ENCODE measurements around the gene RAB3A. TPM values are rescaled to one million over a fixed set of nuclear protein-coding genes. Genes with fewer than 3 reads are reported as not detected.

Gene RAB3A
- total RNA-seq, 1 experiment from 2014 or later, result 6.7 TPM

- Histone ChIP-seq H3K9me2 (replicated peaks; ENCODE audit: low read length) (no peaks in the 10 kb centered on the region), H3F3A (ENCODE audit: low read length, unreplicated experiment) (no peaks in the 10 kb centered on the region), H3K4me1 (ENCODE audit: insufficient read depth, low read length) (peaks cover 5% of the 10 kb centered on the region; the same call in 1 of the 2 replicates), H3K9ac (ENCODE audit: low read length) (no peak overlapping the region), H3K27me3 (ENCODE audit: low read length) (no peaks in the 10 kb centered on the region), H3K9me3 (ENCODE audit: low read length) (no peaks in the 10 kb centered on the region), H3K27ac (ENCODE audit: low read length) (no peak overlapping the region), H3K79me2 (ENCODE audit: low read length) (no peaks in the 10 kb centered on the region), H3K4me2 (ENCODE audit: low read length) (peak overlapping the region; percentile 88), H2AFZ (ENCODE audit: low read length) (no peak overlapping the region), H4K20me1 (ENCODE audit: low read length) (no peaks in the 10 kb centered on the region), H3K4me3 (ENCODE audit: low read length) (no peak overlapping the region; the same call in 1 of the 2 replicates), H3K36me3 (ENCODE audit: low read depth, low read length) (no peaks in the 10 kb centered on the region)
- TF ChIP-seq EZH2 (IDR thresholded peaks at IDR 0.05; ENCODE audit: low read length, unreplicated experiment) (no peak), CTCF (conservative IDR thresholded peaks at IDR 0.05; ENCODE audit: low read depth, low read length) (no peak), EZH2phosphoT487 (IDR thresholded peaks at IDR 0.05; ENCODE audit: borderline replicate concordance, low read length) (no peak)
- ChIA-PET CTCF (no interaction called here), POLR2A (ENCODE audit: unreplicated experiment) (no interaction called here)
- BruUV-seq (replicated peaks), result no TSS peak
- ATAC-seq, result no peak
- intact Hi-C loops (cut with micrococcal nuclease), result no loop called here
- DNase-seq, result no peak
Measured at GRCh38 chr19:18174983-18175382, 28.9 kb downstream of the RAB3A start.

- CTCF ChIA-PET, result no interaction called here
- Histone ChIP-seq H3K79me2 (ENCODE audit: low read length) (no peaks in the 10 kb centered on the region), H3K4me1 (ENCODE audit: insufficient read depth, low read length) (peaks cover 5% of the 10 kb centered on the region; the same call in 1 of the 2 replicates), H3K36me3 (ENCODE audit: low read depth, low read length) (no peaks in the 10 kb centered on the region; the same call in 1 of the 2 replicates), H3K4me2 (ENCODE audit: low read length) (peak within 1 kb of the TSS; percentile 88), H3F3A (ENCODE audit: low read length, unreplicated experiment) (no peaks in the 10 kb centered on the region), H3K27ac (ENCODE audit: low read length) (no peak within 1 kb of the TSS), H3K27me3 (ENCODE audit: low read length) (no peaks in the 10 kb centered on the region), H3K9me2 (replicated peaks; ENCODE audit: low read length) (no peaks in the 10 kb centered on the region), H3K4me3 (ENCODE audit: low read length) (peak within 1 kb of the TSS; percentile 82), H3K9me3 (ENCODE audit: low read length) (no peaks in the 10 kb centered on the region), H3K9ac (ENCODE audit: low read length) (peak within 1 kb of the TSS; percentile 42), H4K20me1 (ENCODE audit: low read length) (no peaks in the 10 kb centered on the region), H2AFZ (ENCODE audit: low read length) (peak within 1 kb of the TSS; percentile 80)
- BruUV-seq (replicated peaks), result TSS peak; percentile 21
- no peak for TF ChIP-seq EZH2phosphoT487 (IDR thresholded peaks at IDR 0.05; ENCODE audit: borderline replicate concordance, low read length)
- no peak for TF ChIP-seq EZH2 (IDR thresholded peaks at IDR 0.05; ENCODE audit: low read length, unreplicated experiment)
- no peak for TF ChIP-seq CTCF (conservative IDR thresholded peaks at IDR 0.05; ENCODE audit: low read depth, low read length)
- POLR2A ChIA-PET (ENCODE audit: unreplicated experiment), result no interaction called here
- ATAC-seq, result peak; percentile 83
- intact Hi-C loops (cut with micrococcal nuclease), result no loop called here
- DNase-seq, result peak; percentile 53
Measured at GRCh38 chr19:18173572-18174288, 30.1 kb downstream of the RAB3A start, which contains the start of gene IFI30. TSS of gene IFI30 (plus strand) at chr19:18173813. CDS start at chr19:18173842, 29 bp downstream.

- DNase-seq (no peak), ATAC-seq (no peak)
- H3K27ac ChIP-seq (ENCODE audit: low read length), result no peak overlapping the region
- intact Hi-C loops (cut with micrococcal nuclease), result no loop called here
- H3K9me3 ChIP-seq (ENCODE audit: low read length), result no peaks in the 10 kb centered on the region
- H3K9ac ChIP-seq (ENCODE audit: low read length), result 0 out of 2 replicates have a peak overlapping the region, but pooled peaks have one; percentile 42
- ChIA-PET CTCF (no interaction called here), POLR2A (ENCODE audit: unreplicated experiment) (no interaction called here)
- H2AFZ ChIP-seq (ENCODE audit: low read length), result peak overlapping the region; percentile 80
- H3K79me2 ChIP-seq (ENCODE audit: low read length), result no peaks in the 10 kb centered on the region
- H3K27me3 ChIP-seq (ENCODE audit: low read length), result no peaks in the 10 kb centered on the region
- no TSS peak for BruUV-seq (replicated peaks)
- no peaks in the 10 kb centered on the region for H3F3A ChIP-seq (ENCODE audit: low read length, unreplicated experiment)
- no peaks in the 10 kb centered on the region for H4K20me1 ChIP-seq (ENCODE audit: low read length)
- peak overlapping the region; percentile 82; the same call in 1 of the 2 replicates for H3K4me3 ChIP-seq (ENCODE audit: low read length)
- no peak for TF ChIP-seq EZH2phosphoT487 (IDR thresholded peaks at IDR 0.05; ENCODE audit: borderline replicate concordance, low read length)
- TF ChIP-seq EZH2 (IDR thresholded peaks at IDR 0.05; ENCODE audit: low read length, unreplicated experiment), result no peak
- no peak for TF ChIP-seq CTCF (conservative IDR thresholded peaks at IDR 0.05; ENCODE audit: low read depth, low read length)
- H3K36me3 ChIP-seq (ENCODE audit: low read depth, low read length), result no peaks in the 10 kb centered on the region; the same call in 1 of the 2 replicates
- peaks cover 5% of the 10 kb centered on the region; the same call in 1 of the 2 replicates for H3K4me1 ChIP-seq (ENCODE audit: insufficient read depth, low read length)
- no peaks in the 10 kb centered on the region for H3K9me2 ChIP-seq (replicated peaks; ENCODE audit: low read length)
- H3K4me2 ChIP-seq (ENCODE audit: low read length), result peak overlapping the region; percentile 88
Measured at GRCh38 chr19:18173054-18173571, 30.7 kb downstream of the RAB3A start.
